Effector CD4-positive, alpha-beta T cell (primary cell): ENCODE results near the gene ERBB4.
"Not testable (repeated sequence)": the region's sequence is repeated elsewhere in the genome, so short reads cannot be mapped to it uniquely, and the experiment has no call there.

ENCODE experiments used
- DNase-seq: peaks from one replicate; pipeline ENCODE4 v3.0.0-alpha.2; 2020

ERBB4 gene

GRCh38 chr2:211793690-211794089 is 744.9 kb downstream of the ERBB4 start:
- DNase-seq, result no peak

DNA sequence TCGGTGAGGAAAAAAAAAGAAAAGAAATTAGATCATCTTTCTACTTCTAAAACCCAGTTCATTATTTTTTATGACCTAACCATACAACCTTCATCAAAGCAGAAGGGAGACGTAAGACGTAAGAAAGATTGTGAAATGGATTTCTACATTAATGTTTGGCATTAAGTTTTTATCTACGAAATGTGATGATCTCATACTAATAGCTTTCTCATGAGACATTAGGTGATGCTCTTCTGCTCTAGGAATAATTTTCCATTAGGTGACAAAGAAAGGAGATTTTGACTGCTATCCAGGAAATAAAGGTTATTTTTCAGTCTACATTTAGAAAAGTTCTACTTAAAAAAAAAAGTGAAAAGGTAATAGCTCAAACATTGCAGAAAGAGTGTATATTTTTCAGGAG is 748.6 kb downstream of the ERBB4 start:
- no peak for DNase-seq

GRCh38 chr2:211766689-211767088 is 771.9 kb downstream of the ERBB4 start:
- DNase-seq, result no peak

GRCh38 chr2:211762479-211762878 is 776.1 kb downstream of the ERBB4 start:
- DNase-seq, result no peak

GRCh38 chr2:211760103-211760502 is 778.5 kb downstream of the ERBB4 start:
- DNase-seq, result no peak

GRCh38 chr2:211756266-211756665 is 782.3 kb downstream of the ERBB4 start:
- no peak for DNase-seq

GRCh38 chr2:211755187-211755586 is 783.4 kb downstream of the ERBB4 start:
- no peak for DNase-seq

DNA sequence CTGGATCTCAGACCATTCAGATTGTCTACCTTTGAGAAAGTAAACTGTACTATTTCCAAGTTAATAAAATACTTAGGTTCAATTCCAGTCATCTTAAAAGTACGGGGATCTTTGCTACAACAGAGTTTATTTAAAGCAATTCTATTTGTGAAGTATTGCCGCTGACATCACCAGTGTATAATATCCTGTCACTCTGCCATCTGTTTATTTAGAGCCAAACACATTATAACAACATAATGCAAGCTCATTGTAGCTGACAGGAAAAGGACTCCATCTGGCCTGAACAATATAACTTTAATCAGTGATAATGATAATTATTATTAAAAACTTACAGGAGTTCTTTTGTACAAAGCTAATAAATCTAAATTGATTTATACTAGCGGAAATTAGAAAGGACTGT is 786.8 kb downstream of the ERBB4 start:
- no peak for DNase-seq

DNA sequence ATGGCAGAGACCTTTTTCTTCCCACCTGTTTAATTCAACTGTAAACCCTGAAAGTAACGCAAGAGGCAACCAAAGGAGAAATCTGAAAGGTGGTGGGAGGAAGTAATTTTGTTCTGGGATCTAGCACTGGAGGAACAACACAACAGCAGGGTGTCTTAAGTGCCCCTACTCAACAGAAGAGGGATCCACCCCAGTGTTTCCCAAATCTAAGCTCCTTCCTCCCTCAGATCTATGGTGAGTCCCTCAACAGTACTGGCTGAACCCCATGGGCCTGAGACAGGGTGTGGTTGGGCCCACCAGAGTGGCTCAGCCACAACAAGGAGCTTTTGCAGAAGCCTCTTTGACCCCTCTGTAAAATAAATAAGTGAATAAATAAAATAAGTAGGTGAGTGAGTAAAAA is 790.3 kb downstream of the ERBB4 start:
- DNase-seq, result no peak

DNA sequence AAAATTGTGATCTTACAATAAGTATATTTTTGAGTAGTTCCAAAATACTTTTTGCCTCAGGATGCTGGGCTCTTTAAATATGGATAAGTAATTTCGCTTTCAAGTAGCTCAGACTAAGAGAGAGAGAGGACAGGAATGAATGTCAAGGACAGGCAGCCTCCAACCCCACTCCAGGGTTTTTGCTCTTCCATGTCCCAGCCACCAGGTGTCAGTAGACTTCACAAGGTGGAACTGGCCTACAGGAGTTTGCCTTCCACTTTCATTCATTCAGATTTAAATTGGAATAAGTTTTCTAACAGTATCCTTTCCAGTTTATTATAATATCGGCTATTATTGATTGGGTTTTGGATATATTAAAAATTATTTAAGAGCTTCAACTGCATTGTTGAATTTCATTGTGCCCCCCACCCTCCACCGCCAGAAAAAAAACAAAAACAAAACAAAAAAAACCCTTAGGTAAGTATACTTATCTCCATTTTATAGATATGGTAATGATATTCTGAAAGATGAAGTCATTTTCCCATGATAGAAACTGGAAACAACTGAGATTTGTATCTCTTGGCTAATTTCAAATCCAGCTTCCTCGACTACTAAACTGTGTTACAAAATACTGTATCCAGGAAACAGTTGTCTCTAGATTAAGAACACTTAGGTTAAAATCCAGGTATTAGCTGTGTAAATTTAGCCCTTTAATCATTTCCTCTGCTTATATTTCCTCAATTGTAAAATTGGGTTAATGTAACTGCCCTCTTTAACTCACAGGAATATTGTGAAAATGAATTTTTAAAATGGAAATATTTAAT is 793.1 kb downstream of the ERBB4 start:
- no peak for DNase-seq

- no peak for DNase-seq
Measured at GRCh38 chr2:211744379-211744778, 794.2 kb downstream of the ERBB4 start.

GRCh38 chr2:211741966-211742365 is 796.6 kb downstream of the ERBB4 start:
- DNase-seq, result no peak

- DNase-seq, result no peak
Measured at GRCh38 chr2:211737282-211737681, 801.3 kb downstream of the ERBB4 start.

GRCh38 chr2:211730215-211730614 is 808.4 kb downstream of the ERBB4 start:
- DNase-seq, result no peak

DNA sequence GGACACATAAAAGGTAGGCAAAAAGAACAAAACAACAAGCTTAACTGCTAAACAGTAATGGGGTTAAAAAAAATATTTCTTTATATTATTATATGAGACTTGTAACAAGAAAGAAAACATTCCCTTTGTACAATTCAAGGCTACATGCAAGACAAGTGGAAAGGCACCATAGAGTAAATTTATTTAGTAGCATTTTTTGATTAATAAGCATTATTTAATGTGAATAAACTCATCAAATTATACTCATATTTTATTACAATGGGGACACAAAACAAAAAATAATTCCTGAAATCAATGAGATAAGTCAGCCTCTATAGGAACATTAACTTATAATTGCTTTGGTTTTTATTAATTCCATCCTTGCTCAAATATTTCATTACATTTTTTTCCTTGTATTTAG is 809.2 kb downstream of the ERBB4 start:
- DNase-seq, result no peak

GRCh38 chr2:211724933-211725332 is 813.7 kb downstream of the ERBB4 start:
- DNase-seq, result no peak

GRCh38 chr2:211723398-211723797 is 815.2 kb downstream of the ERBB4 start:
- DNase-seq, result no peak

DNA sequence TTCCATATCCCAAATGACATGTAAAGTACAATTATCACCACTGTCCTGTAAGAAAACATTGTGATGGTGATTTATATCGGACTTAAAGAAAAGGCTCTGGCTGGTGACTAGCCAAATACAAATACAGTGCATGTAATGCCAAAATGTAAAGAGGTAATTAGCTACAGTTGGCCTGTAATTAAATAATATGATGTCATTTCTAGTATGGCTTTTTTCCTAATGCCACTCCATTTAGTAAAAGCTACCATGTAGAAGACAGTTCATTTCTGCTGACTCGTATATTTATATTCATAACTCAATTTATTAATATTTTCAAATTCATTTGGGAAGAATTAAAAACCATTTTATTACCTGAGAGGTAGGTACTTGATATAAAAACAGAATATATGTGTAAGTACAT is 815.7 kb downstream of the ERBB4 start:
- DNase-seq, result no peak

- not testable (repeated sequence) for DNase-seq
Measured at GRCh38 chr2:211721874-211722273, 816.7 kb downstream of the ERBB4 start.

DNA sequence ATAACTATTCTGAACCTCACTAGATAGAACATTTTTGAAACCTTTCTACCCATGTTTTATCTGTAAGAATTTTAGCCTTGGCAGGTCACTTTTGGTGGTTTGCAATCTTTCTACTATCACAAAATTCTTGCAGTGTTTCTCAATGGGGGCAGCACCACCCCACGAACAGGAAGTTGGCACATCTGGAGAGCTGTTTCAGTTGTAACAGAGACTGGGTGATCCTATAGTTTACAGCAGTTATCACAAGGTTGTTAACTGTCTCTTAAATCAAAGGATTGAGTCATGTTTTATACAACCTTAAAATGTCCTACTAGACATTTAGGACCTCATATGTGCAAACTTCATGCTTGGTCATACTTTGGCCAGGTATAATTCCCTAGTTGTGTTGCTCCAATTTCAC is 829.2 kb downstream of the ERBB4 start:
- no peak for DNase-seq

GRCh38 chr2:211692689-211693088 is 845.9 kb downstream of the ERBB4 start:
- no peak for DNase-seq

DNA sequence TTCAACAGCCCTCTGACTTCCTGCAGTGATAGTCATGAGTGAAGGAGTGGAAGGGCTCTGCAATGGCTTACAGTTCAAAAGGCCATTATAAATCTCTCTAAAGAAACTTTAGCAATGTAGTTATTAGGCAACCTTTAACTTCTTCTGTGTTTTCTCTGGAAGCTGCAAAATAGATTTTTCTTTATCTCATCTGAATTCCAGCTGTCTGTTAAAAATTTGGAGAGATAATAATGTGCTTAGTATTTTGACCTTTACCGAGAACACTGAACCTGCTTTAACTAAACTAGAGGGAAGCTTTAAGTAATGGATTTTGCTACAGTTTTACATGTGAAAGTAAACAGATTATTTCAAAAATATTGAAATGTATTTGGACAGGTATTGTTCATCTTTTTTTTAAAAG is 847.9 kb downstream of the ERBB4 start:
- no peak for DNase-seq

GRCh38 chr2:211688196-211688595 is 850.4 kb downstream of the ERBB4 start:
- DNase-seq, result no peak

DNA sequence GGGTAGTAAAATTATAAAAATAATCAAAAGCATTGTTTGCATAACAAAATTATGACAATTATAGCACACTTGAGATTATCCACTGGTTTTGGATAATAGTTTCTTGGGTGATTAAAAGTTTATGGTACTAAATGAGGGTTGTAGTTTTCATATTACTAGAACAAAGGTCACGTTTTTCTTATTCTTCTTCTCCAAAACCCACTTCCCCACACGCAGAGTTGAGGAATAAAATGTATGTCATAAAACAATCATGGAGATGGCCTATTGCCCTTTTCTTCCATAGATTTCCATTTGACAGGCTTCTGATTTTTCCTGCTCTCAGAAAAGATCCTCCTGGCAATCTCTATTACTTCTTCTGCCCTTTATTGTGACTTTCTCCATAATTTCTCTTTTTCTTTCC is 863.9 kb downstream of the ERBB4 start:
- DNase-seq, result no peak
